Prostate gland (tissue), 2 donors: ENCODE measurements around the gene RAB9B.

Experiments
- POLR2A ChIP-seq: fragments of 450-650 bp; IDR thresholded peaks from one replicate; pipeline ENCODE4 v1.6.1; 2016; ENCODE audit warnings: antibody characterized with exemption, mild to moderate bottlenecking
- TF ChIP-seq, protein P1 (sequence below), 4 experiments: fragments of 200-600 bp in 2 of 4; fragments of 450-650 bp in 2 of 4; sonication (generic) in 2 of 4; IDR thresholded peaks; 1 replicate in 3 of 4; 2 replicates in 1 of 4; pipeline ENCODE4 v1.5.1; 2016 to 2019; ENCODE audit warnings: antibody characterized with exemption in 4 of 4, mild to moderate bottlenecking in 2 of 4, moderate library complexity in 2 of 4

GRCh38 chrX:103818842-103819619, 13.0 kb downstream of the RAB9B start:
- TF ChIP-seq, protein P1, sequence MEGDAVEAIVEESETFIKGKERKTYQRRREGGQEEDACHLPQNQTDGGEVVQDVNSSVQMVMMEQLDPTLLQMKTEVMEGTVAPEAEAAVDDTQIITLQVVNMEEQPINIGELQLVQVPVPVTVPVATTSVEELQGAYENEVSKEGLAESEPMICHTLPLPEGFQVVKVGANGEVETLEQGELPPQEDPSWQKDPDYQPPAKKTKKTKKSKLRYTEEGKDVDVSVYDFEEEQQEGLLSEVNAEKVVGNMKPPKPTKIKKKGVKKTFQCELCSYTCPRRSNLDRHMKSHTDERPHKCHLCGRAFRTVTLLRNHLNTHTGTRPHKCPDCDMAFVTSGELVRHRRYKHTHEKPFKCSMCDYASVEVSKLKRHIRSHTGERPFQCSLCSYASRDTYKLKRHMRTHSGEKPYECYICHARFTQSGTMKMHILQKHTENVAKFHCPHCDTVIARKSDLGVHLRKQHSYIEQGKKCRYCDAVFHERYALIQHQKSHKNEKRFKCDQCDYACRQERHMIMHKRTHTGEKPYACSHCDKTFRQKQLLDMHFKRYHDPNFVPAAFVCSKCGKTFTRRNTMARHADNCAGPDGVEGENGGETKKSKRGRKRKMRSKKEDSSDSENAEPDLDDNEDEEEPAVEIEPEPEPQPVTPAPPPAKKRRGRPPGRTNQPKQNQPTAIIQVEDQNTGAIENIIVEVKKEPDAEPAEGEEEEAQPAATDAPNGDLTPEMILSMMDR (IDR thresholded peaks at IDR 0.05), result no peak
- TF ChIP-seq POLR2A, result no peak
